ENCODE data around the gene MTRFR. TPM values are rescaled to one million over a fixed set of nuclear protein-coding genes. Genes with fewer than 3 reads are reported as not detected.

The MTRFR gene
- total RNA-seq, 1 donor from 2014 or later, result 14.3 TPM

- H3K9me3 Mint-ChIP-seq (ENCODE audit: unreplicated experiment), result no peaks in the 10 kb centered on the region
- H3K27me3 Mint-ChIP-seq (ENCODE audit: unreplicated experiment), result no peaks in the 10 kb centered on the region
- H3K4me3 Mint-ChIP-seq (ENCODE audit: unreplicated experiment), result no peak overlapping the region
- H3K36me3 Mint-ChIP-seq (ENCODE audit: unreplicated experiment), result peaks cover 18% of the 10 kb centered on the region
- no peak for TF ChIP-seq CTCF (IDR thresholded peaks at IDR 0.05)
- no peak overlapping the region for H3K27ac Mint-ChIP-seq (ENCODE audit: unreplicated experiment)
- DNase-seq (ENCODE audit: extremely low spot score, unreplicated experiment), result no peak
- H3K4me1 Mint-ChIP-seq (ENCODE audit: unreplicated experiment), result no peaks in the 10 kb centered on the region
Measured at GRCh38 chr12:123223241-123223668, 10.0 kb upstream of the MTRFR start.

DNA sequence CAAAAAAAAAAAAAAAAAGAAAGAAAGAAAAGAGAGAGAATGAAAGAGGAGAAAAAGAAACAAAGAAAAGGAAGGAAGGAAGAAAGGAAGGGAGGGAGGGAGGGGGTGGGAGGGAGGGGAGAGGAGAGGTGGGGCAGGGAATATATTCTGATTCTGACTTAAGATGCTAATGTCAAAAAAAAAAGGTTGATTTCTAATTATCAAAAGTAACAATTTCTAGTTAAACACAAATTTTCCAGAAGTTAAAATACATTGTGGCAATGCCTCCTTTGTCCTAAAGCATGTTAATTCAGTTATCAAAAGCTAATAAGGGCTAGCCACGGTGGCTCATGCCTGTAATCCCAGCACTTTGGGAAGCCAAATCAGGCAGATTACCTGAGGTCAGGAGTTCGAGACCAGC is 7.8 kb upstream of the MTRFR start:
- peaks cover 5% of the 10 kb centered on the region for H3K4me1 Mint-ChIP-seq (ENCODE audit: unreplicated experiment)
- DNase-seq (ENCODE audit: extremely low spot score, unreplicated experiment), result no peak
- H3K36me3 Mint-ChIP-seq (ENCODE audit: unreplicated experiment), result peaks cover 10% of the 10 kb centered on the region
- TF ChIP-seq CTCF (IDR thresholded peaks at IDR 0.05), result no peak
- H3K4me3 Mint-ChIP-seq (ENCODE audit: unreplicated experiment), result no peak overlapping the region
- H3K27me3 Mint-ChIP-seq (ENCODE audit: unreplicated experiment), result no peaks in the 10 kb centered on the region
- H3K9me3 Mint-ChIP-seq (ENCODE audit: unreplicated experiment), result no peaks in the 10 kb centered on the region
- no peak overlapping the region for H3K27ac Mint-ChIP-seq (ENCODE audit: unreplicated experiment)

DNA sequence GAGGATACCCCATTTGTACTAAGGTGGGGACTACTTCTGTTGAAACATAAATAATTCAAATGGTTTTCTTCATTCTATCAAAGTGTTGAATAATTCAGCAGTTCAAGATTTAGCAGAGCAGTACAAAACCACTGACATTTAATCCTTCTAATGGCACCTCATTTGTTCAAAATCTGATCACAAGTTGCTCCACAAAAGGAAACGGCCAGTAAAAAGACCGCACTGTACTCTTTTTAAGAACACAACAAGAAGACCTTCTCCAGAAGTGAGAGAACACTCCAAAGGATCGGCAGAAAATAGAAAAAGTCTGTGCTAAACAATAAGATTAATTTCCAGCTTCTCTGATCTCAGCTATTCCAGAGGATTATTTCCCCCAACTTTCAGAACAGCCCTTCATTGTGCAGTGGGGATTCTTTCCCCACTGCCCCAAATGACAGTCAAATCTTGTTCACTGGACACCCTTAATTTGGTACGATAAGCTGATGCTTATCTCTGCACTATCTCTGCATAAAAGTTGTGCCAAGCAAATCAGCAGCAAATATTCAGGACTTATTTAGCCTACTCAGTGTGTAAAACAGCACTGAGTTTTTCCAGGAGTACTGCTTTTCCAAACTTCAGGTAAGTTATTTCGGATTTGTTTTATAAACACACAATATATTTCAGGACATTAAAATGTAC is 5.5 kb upstream of the MTRFR start:
- no peak for TF ChIP-seq CTCF (IDR thresholded peaks at IDR 0.05)
- H3K4me3 Mint-ChIP-seq (ENCODE audit: unreplicated experiment), result no peak overlapping the region
- peaks cover 2% of the 10 kb centered on the region for H3K36me3 Mint-ChIP-seq (ENCODE audit: unreplicated experiment)
- no peaks in the 10 kb centered on the region for H3K27me3 Mint-ChIP-seq (ENCODE audit: unreplicated experiment)
- no peak overlapping the region for H3K27ac Mint-ChIP-seq (ENCODE audit: unreplicated experiment)
- no peak for DNase-seq (ENCODE audit: extremely low spot score, unreplicated experiment)
- peaks cover 13% of the 10 kb centered on the region for H3K4me1 Mint-ChIP-seq (ENCODE audit: unreplicated experiment)
- H3K9me3 Mint-ChIP-seq (ENCODE audit: unreplicated experiment), result no peaks in the 10 kb centered on the region

GRCh38 chr12:123229051-123229450 is 4.2 kb upstream of the MTRFR start:
- no peak for DNase-seq (ENCODE audit: extremely low spot score, unreplicated experiment)
- no peak overlapping the region for H3K4me3 Mint-ChIP-seq (ENCODE audit: unreplicated experiment)
- TF ChIP-seq CTCF (IDR thresholded peaks at IDR 0.05), result no peak

GRCh38 chr12:123231931-123232330 is 1.3 kb upstream of the MTRFR start:
- peaks cover 2% of the 10 kb centered on the region for H3K36me3 Mint-ChIP-seq (ENCODE audit: unreplicated experiment)
- peak overlapping the region; percentile 95 for H3K4me3 Mint-ChIP-seq (ENCODE audit: unreplicated experiment)
- DNase-seq (ENCODE audit: extremely low spot score, unreplicated experiment), result no peak
- H3K4me1 Mint-ChIP-seq (ENCODE audit: unreplicated experiment), result peaks cover 32% of the 10 kb centered on the region
- TF ChIP-seq CTCF (IDR thresholded peaks at IDR 0.05), result no peak
- no peaks in the 10 kb centered on the region for H3K27me3 Mint-ChIP-seq (ENCODE audit: unreplicated experiment)
- peak overlapping the region; percentile 89 for H3K27ac Mint-ChIP-seq (ENCODE audit: unreplicated experiment)
- H3K9me3 Mint-ChIP-seq (ENCODE audit: unreplicated experiment), result no peaks in the 10 kb centered on the region

More at GRCh38 chr12:123229051-123229450, 4.2 kb upstream of the MTRFR start:
- Mint-ChIP-seq H3K27ac (ENCODE audit: unreplicated experiment) (peak overlapping the region; percentile 19), H3K27me3 (ENCODE audit: unreplicated experiment) (no peaks in the 10 kb centered on the region), H3K9me3 (ENCODE audit: unreplicated experiment) (no peaks in the 10 kb centered on the region), H3K4me1 (ENCODE audit: unreplicated experiment) (peaks cover 22% of the 10 kb centered on the region), H3K36me3 (ENCODE audit: unreplicated experiment) (peaks cover 2% of the 10 kb centered on the region)

Measured in osteocyte (in vitro differentiated cells).